Erythroblast (primary cell): ENCODE measurements around the gene OOSP4A.
A peak's percentile ranks its signal among the peaks of the same experiment; 100 is the strongest.

Experiments used
- DNase-seq, 2 experiments: peaks; one replicate each; lab custom pipeline; 2025; lab: John Stamatoyannopoulos, UW
- GATA1 ChIP-seq: IDR thresholded peaks from 2 replicates; pipeline ENCODE4 v1.6.1; 2011; ENCODE audit warnings: low read depth, mild to moderate bottlenecking, control low read depth, low read length, moderate library complexity
- POLR2A ChIP-seq: IDR thresholded peaks from 2 replicates; pipeline ENCODE4 v1.6.1; 2011; ENCODE audit warnings: mild to moderate bottlenecking, low read length

OOSP4A gene

GRCh38 chr11:59963733-59964132, at the start of gene OOSP4A:
Gene OOSP4A (plus strand): TSS chr11:59964033. CDS start chr11:59964033, 0 bp downstream.
- no peak for DNase-seq
- TF ChIP-seq POLR2A (no peak), GATA1 (no peak)

- TF ChIP-seq GATA1 (no peak), POLR2A (no peak)
- DNase-seq = no peak
These were observed 45.4 kb upstream of the OOSP4A start for GRCh38 chr11:59918480-59918879.

- TF ChIP-seq POLR2A (no peak), GATA1 (no peak)
- DNase-seq = peak; percentile 42 to 44
These were observed 44.7 kb upstream of the OOSP4A start for GRCh38 chr11:59918987-59919589.

GRCh38 chr11:59923813-59924212, 40.0 kb upstream of the OOSP4A start:
- DNase-seq = peak; percentile 29 to 34
- no peak for TF ChIP-seq POLR2A

GRCh38 chr11:59931688-59932087, 32.1 kb upstream of the OOSP4A start:
- TF ChIP-seq GATA1 (no peak), POLR2A (no peak)
- DNase-seq = no peak

GRCh38 chr11:59938132-59938531, 25.7 kb upstream of the OOSP4A start, which contains the start of gene OOSP1:
Gene OOSP1 (plus strand): TSS chr11:59938432. CDS start chr11:59938455, 23 bp downstream.
- TF ChIP-seq POLR2A (no peak), GATA1 (no peak)
- DNase-seq = no peak

- no peak for TF ChIP-seq GATA1
- no peak for DNase-seq
These were observed 25.1 kb upstream of the OOSP4A start for GRCh38 chr11:59938718-59939117.

- no peak for DNase-seq
- TF ChIP-seq GATA1 (no peak), POLR2A (no peak)
These were observed 24.4 kb upstream of the OOSP4A start for GRCh38 chr11:59939482-59939881.

GRCh38 chr11:59941091-59941490, 22.7 kb upstream of the OOSP4A start:
- no peak for TF ChIP-seq POLR2A
- no peak for TF ChIP-seq GATA1

GRCh38 chr11:59943997-59944714, 19.7 kb upstream of the OOSP4A start:
- no peak for TF ChIP-seq GATA1
- TF ChIP-seq POLR2A = no peak
- no peak for DNase-seq

More at GRCh38 chr11:59941091-59941490, 22.7 kb upstream of the OOSP4A start:
- no peak for DNase-seq

- no peak for DNase-seq
- TF ChIP-seq GATA1 (no peak), POLR2A (no peak)
These were observed 19.1 kb upstream of the OOSP4A start for GRCh38 chr11:59944720-59945119.

GRCh38 chr11:59953463-59954218, 10.2 kb upstream of the OOSP4A start:
- peak in 1 of 2 experiments; percentile 59 for DNase-seq
- no peak for TF ChIP-seq GATA1
- TF ChIP-seq POLR2A = no peak

- DNase-seq = no peak
- TF ChIP-seq GATA1 (no peak), POLR2A (no peak)
These were observed 9.5 kb upstream of the OOSP4A start for GRCh38 chr11:59954219-59954847.

- no peak for TF ChIP-seq POLR2A
- DNase-seq = peak; percentile 32 to 54
These were observed 6.7 kb upstream of the OOSP4A start for GRCh38 chr11:59957094-59957493.
